ENCODE results near the gene DNAJC1. TPM values are rescaled to one million over a fixed set of nuclear protein-coding genes. Genes with fewer than 3 reads are reported as not detected.

DNAJC1 gene, protein sequence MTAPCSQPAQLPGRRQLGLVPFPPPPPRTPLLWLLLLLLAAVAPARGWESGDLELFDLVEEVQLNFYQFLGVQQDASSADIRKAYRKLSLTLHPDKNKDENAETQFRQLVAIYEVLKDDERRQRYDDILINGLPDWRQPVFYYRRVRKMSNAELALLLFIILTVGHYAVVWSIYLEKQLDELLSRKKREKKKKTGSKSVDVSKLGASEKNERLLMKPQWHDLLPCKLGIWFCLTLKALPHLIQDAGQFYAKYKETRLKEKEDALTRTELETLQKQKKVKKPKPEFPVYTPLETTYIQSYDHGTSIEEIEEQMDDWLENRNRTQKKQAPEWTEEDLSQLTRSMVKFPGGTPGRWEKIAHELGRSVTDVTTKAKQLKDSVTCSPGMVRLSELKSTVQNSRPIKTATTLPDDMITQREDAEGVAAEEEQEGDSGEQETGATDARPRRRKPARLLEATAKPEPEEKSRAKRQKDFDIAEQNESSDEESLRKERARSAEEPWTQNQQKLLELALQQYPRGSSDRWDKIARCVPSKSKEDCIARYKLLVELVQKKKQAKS
- 24.9 to 28.4 TPM (median 26.8 TPM) in 5 replicates for total RNA-seq (2022; extraction: Qiagen RNA extraction)

DNA sequence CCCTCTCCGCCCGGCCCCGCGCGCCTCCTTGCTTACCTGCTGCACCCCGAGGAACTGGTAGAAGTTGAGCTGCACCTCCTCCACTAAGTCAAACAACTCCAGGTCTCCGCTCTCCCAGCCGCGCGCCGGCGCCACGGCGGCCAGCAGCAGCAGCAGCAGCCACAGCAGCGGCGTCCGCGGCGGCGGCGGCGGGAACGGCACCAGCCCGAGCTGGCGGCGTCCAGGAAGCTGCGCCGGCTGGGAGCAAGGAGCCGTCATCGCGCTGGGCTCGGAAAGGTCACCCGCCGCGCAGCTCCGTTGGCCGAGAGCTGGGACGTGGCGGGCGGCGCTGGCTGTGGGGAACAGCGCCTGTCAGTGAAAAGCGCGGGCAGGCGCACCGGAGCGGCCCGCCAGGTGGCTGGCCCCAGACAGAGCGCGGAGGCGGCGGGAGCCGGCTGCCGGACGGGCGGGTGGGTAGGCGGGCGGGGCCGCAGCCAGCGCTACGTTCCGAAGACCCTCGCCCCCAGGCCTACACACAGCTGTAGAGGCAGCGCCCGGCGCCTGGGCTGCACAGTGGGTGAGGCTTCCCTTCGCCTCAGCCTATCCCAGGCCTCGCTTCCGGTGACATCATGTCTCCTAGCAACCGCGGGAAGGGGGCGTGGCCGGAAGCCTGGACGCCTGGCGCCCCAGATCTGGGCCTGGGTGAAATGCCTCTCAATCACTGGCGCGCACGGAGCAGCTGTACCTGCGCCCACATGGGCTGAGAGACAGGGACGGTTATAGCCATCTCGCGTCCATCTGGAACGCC lies at the start of gene DNAJC1:
Gene DNAJC1, minus strand, starts transcription at position 554 of the 787 bp plus-strand sequence. Its CDS starts 296 bp downstream, at position 258.

Other genes with a start within 250 kb of the DNAJC1 start
- not detected in 5 replicates for gene EBLN1, start 214.3 kb upstream of the DNAJC1 start, total RNA-seq (2022; extraction: Qiagen RNA extraction)

Measured in A549 treated with Hydrocortisone at 1 μM for 4 hours (cell line).